Osteocyte (in vitro differentiated cells): ENCODE data around the gene FSCB. TPM values are rescaled to one million over a fixed set of nuclear protein-coding genes. Genes with fewer than 3 reads are reported as not detected.
"Not testable (repeated sequence)": the region's sequence is repeated elsewhere in the genome, so short reads cannot be mapped to it uniquely, and the experiment has no call there.

Experiments used
- DNase-seq: peaks from one replicate; pipeline ENCODE4 v3.0.0; 2021; ENCODE audit warnings: mixed read lengths; ENCODE audit not compliant: unreplicated experiment; ENCODE audit errors: extremely low spot score
- H3K27ac Mint-ChIP-seq: one replicate; pipeline ENCODE4 v1.8.0; 2021; ENCODE audit warnings: mild to moderate bottlenecking, mixed read lengths; ENCODE audit not compliant: unreplicated experiment
- H3K27me3 Mint-ChIP-seq: one replicate; pipeline ENCODE4 v1.8.0; 2021; ENCODE audit warnings: mixed read lengths; ENCODE audit not compliant: unreplicated experiment
- H3K36me3 Mint-ChIP-seq: one replicate; pipeline ENCODE4 v1.8.0; 2021; ENCODE audit warnings: mixed read lengths; ENCODE audit not compliant: unreplicated experiment
- H3K4me1 Mint-ChIP-seq: one replicate; pipeline ENCODE4 v1.8.0; 2021; ENCODE audit warnings: mixed read lengths; ENCODE audit not compliant: unreplicated experiment
- H3K4me3 Mint-ChIP-seq: one replicate; pipeline ENCODE4 v1.8.0; 2021; ENCODE audit warnings: mild to moderate bottlenecking, moderate library complexity, mixed read lengths; ENCODE audit not compliant: unreplicated experiment
- H3K9me3 Mint-ChIP-seq: one replicate; pipeline ENCODE4 v1.8.0; 2021; ENCODE audit warnings: mixed read lengths; ENCODE audit not compliant: unreplicated experiment
- CTCF ChIP-seq: fragments of 200-600 bp; sonication (generic); IDR thresholded peaks from 2 replicates; pipeline ENCODE4 v1.5.0; 2021; ENCODE audit warnings: antibody characterized with exemption, mild to moderate bottlenecking, moderate library complexity
- total RNA-seq: library from RNA; stranded (reverse); gene quantifications from 2 replicates; pipeline ENCODE4 v1.2.1, GENCODE V29; 2021

Gene FSCB
- total RNA-seq, 1 donor from 2014 or later = not detected

GRCh38 chr14:44525237-44525636 lies 18.2 kb upstream of the FSCB start:
- H3K4me3 Mint-ChIP-seq = no peak overlapping the region

GRCh38 chr14:44515668-44516067 lies 8.6 kb upstream of the FSCB start:
- peaks cover 39% of the 10 kb centered on the region for H3K9me3 Mint-ChIP-seq
- H3K4me3 Mint-ChIP-seq, DNase-seq, H3K36me3 Mint-ChIP-seq, H3K27ac Mint-ChIP-seq, H3K4me1 Mint-ChIP-seq, H3K27me3 Mint-ChIP-seq: not testable (repeated sequence)

More at GRCh38 chr14:44525237-44525636, 18.2 kb upstream of the FSCB start:
- Mint-ChIP-seq H3K9me3 (peaks cover 5% of the 10 kb centered on the region), H3K27ac (no peak overlapping the region), H3K36me3 (no peaks in the 10 kb centered on the region), H3K27me3 (no peaks in the 10 kb centered on the region), H3K4me1 (no peaks in the 10 kb centered on the region)
- TF ChIP-seq CTCF = no peak
- DNase-seq = no peak

- no peak for TF ChIP-seq CTCF
- H3K27me3 Mint-ChIP-seq = no peaks in the 10 kb centered on the region
Observed at GRCh38 chr14:44508834-44509233, 1.8 kb upstream of the FSCB start.

GRCh38 chr14:44505588-44505987 lies 1.5 kb downstream of the FSCB start:
- Mint-ChIP-seq H3K27ac (no peak overlapping the region), H3K4me3 (no peak overlapping the region)
- TF ChIP-seq CTCF = no peak

More at GRCh38 chr14:44508834-44509233, 1.8 kb upstream of the FSCB start:
- Mint-ChIP-seq H3K27ac (no peak overlapping the region), H3K9me3 (peaks cover 28% of the 10 kb centered on the region), H3K4me3 (no peak overlapping the region), H3K36me3 (no peaks in the 10 kb centered on the region), H3K4me1 (no peaks in the 10 kb centered on the region)
- no peak for DNase-seq

GRCh38 chr14:44497148-44497547 lies 9.9 kb downstream of the FSCB start:
- Mint-ChIP-seq H3K27ac (no peak overlapping the region), H3K4me3 (no peak overlapping the region), H3K9me3 (peaks cover 25% of the 10 kb centered on the region), H3K27me3 (no peaks in the 10 kb centered on the region), H3K4me1 (no peaks in the 10 kb centered on the region), H3K36me3 (no peaks in the 10 kb centered on the region)
- DNase-seq = no peak
- TF ChIP-seq CTCF = no peak

More at GRCh38 chr14:44505588-44505987, 1.5 kb downstream of the FSCB start:
- H3K36me3 Mint-ChIP-seq = no peaks in the 10 kb centered on the region
- no peaks in the 10 kb centered on the region for H3K27me3 Mint-ChIP-seq
- DNase-seq = no peak
- peaks cover 16% of the 10 kb centered on the region for H3K9me3 Mint-ChIP-seq
- H3K4me1 Mint-ChIP-seq = no peaks in the 10 kb centered on the region

GRCh38 chr14:44494137-44494536 lies 12.9 kb downstream of the FSCB start:
- no peaks in the 10 kb centered on the region for H3K27me3 Mint-ChIP-seq
- peaks cover 25% of the 10 kb centered on the region for H3K9me3 Mint-ChIP-seq
- DNase-seq = no peak
- TF ChIP-seq CTCF = no peak
- no peak overlapping the region for H3K4me3 Mint-ChIP-seq
- H3K27ac Mint-ChIP-seq = no peak overlapping the region
- no peaks in the 10 kb centered on the region for H3K4me1 Mint-ChIP-seq
- H3K36me3 Mint-ChIP-seq = no peaks in the 10 kb centered on the region
